Astrocyte (in vitro differentiated cells and primary cell): ENCODE results near the gene TAF1B. TPM values are rescaled to one million over a fixed set of nuclear protein-coding genes. Genes with fewer than 3 reads are reported as not detected.
A peak's percentile ranks its signal among the peaks of the same experiment; 100 is the strongest.

Experiments
- DNase-seq: peaks from one replicate; pipeline ENCODE4 v3.0.0-alpha.2; 2010; ENCODE audit warnings: low read depth
- FAIRE-seq: peaks from 2 replicates; lab custom pipeline; 2011; peaks lifted over from hg19 to GRCh38; lab: Jason Lieb, UNC
- H2AFZ ChIP-seq: 2 replicates; pipeline ENCODE4 v1.6.0; 2012; ENCODE audit warnings: low read depth, low read length, inconsistent platforms
- H3K27ac ChIP-seq: 2 replicates; pipeline ENCODE4 v1.5.1; 2011; ENCODE audit warnings: low read depth, low read length, inconsistent platforms
- H3K27me3 ChIP-seq: 2 replicates; pipeline ENCODE4 v1.6.0; 2011; ENCODE audit warnings: low read length, inconsistent platforms; ENCODE audit not compliant: insufficient read depth
- H3K36me3 ChIP-seq: 2 replicates; pipeline ENCODE4 v1.5.1; 2011; ENCODE audit warnings: low read length, inconsistent platforms; ENCODE audit not compliant: insufficient read depth
- H3K4me1 ChIP-seq: 2 replicates; pipeline ENCODE4 v1.5.1; 2011; ENCODE audit warnings: low read length, inconsistent platforms; ENCODE audit not compliant: insufficient read depth
- H3K4me2 ChIP-seq: 2 replicates; pipeline ENCODE4 v1.6.0; 2012; ENCODE audit warnings: low read length, inconsistent platforms
- H3K4me3 ChIP-seq: 2 replicates; pipeline ENCODE4 v1.5.1; 2011; ENCODE audit warnings: low read depth, mild to moderate bottlenecking, low read length, inconsistent platforms; ENCODE audit not compliant: insufficient read depth
- H3K79me2 ChIP-seq: 2 replicates; pipeline ENCODE4 v1.6.0; 2012; ENCODE audit warnings: mild to moderate bottlenecking, low read length, inconsistent platforms; ENCODE audit not compliant: insufficient read depth
- H3K9ac ChIP-seq: 2 replicates; pipeline ENCODE4 v1.6.0; 2012; ENCODE audit warnings: mild to moderate bottlenecking, low read length, inconsistent platforms
- H3K9me3 ChIP-seq: 2 replicates; pipeline ENCODE4 v1.5.1; 2012; ENCODE audit warnings: low read depth, mild to moderate bottlenecking, low read length, inconsistent platforms; ENCODE audit not compliant: insufficient read depth
- H4K20me1 ChIP-seq: 2 replicates; pipeline ENCODE4 v1.6.0; 2012; ENCODE audit warnings: low read length, inconsistent platforms; ENCODE audit not compliant: insufficient read depth
- H3K27ac Mint-ChIP-seq: one replicate; pipeline ENCODE4 v1.8.0; 2021; ENCODE audit warnings: mild to moderate bottlenecking, mixed read lengths; ENCODE audit not compliant: unreplicated experiment
- H3K27me3 Mint-ChIP-seq: one replicate; pipeline ENCODE4 v1.8.0; 2021; ENCODE audit warnings: low read depth, mixed read lengths; ENCODE audit not compliant: unreplicated experiment
- H3K36me3 Mint-ChIP-seq: one replicate; pipeline ENCODE4 v1.8.0; 2021; ENCODE audit warnings: low read depth, mixed read lengths; ENCODE audit not compliant: unreplicated experiment
- H3K4me1 Mint-ChIP-seq: one replicate; pipeline ENCODE4 v1.8.0; 2021; ENCODE audit warnings: low read depth, mixed read lengths; ENCODE audit not compliant: unreplicated experiment
- H3K4me3 Mint-ChIP-seq: one replicate; pipeline ENCODE4 v1.8.0; 2021; ENCODE audit warnings: mild to moderate bottlenecking, moderate library complexity, mixed read lengths; ENCODE audit not compliant: unreplicated experiment
- H3K9me3 Mint-ChIP-seq: one replicate; pipeline ENCODE4 v1.8.0; 2021; ENCODE audit warnings: mild to moderate bottlenecking, mixed read lengths; ENCODE audit not compliant: unreplicated experiment
- CTCF ChIP-seq: IDR thresholded peaks from 2 replicates; pipeline ENCODE4 v1.5.1; 2011; ENCODE audit warnings: low read depth, mild to moderate bottlenecking, inconsistent platforms, low read length, moderate library complexity; ENCODE audit not compliant: insufficient read depth
- EZH2 ChIP-seq: IDR thresholded peaks from 2 replicates; pipeline ENCODE4 v1.6.1; 2012; ENCODE audit warnings: mild to moderate bottlenecking, low read length, inconsistent platforms; ENCODE audit not compliant: insufficient read depth
- total RNA-seq: library from RNA; stranded (reverse); gene quantifications from 2 replicates; pipeline ENCODE4 v1.2.1, GENCODE V29; 2021

TAF1B gene
- total RNA-seq, 1 donor from 2014 or later, result 14.5 TPM

- Histone ChIP-seq H3K27ac (no peak overlapping the region), H3K4me1 (peaks cover 10% of the 10 kb centered on the region), H3K36me3 (no peaks in the 10 kb centered on the region), H4K20me1 (no peaks in the 10 kb centered on the region), H3K9me3 (no peaks in the 10 kb centered on the region), H3K9ac (no peak overlapping the region), H2AFZ (no peak overlapping the region), H3K4me2 (no peak overlapping the region), H3K4me3 (no peak overlapping the region), H3K27me3 (no peaks in the 10 kb centered on the region), H3K79me2 (no peaks in the 10 kb centered on the region)
- DNase-seq, result no peak
- peaks cover 11% of the 10 kb centered on the region for H3K27me3 Mint-ChIP-seq
- peaks cover 14% of the 10 kb centered on the region for H3K4me1 Mint-ChIP-seq
- H3K27ac Mint-ChIP-seq, result no peak overlapping the region
- FAIRE-seq, result no peak
- H3K9me3 Mint-ChIP-seq, result peaks cover 4% of the 10 kb centered on the region
- H3K4me3 Mint-ChIP-seq, result no peak overlapping the region
- no peak for TF ChIP-seq CTCF
- no peak for TF ChIP-seq EZH2
- no peaks in the 10 kb centered on the region for H3K36me3 Mint-ChIP-seq
Observed at GRCh38 chr2:9815076-9815475, 28.2 kb upstream of the TAF1B start.

- Mint-ChIP-seq H3K36me3 (no peaks in the 10 kb centered on the region), H3K27ac (peak overlapping the region; percentile 48), H3K4me3 (no peak overlapping the region), H3K9me3 (peaks cover 4% of the 10 kb centered on the region), H3K27me3 (peaks cover 8% of the 10 kb centered on the region), H3K4me1 (peaks cover 14% of the 10 kb centered on the region)
- no peak overlapping the region for H3K27ac ChIP-seq
- DNase-seq, result peak; percentile 58
- H3K4me3 ChIP-seq, result no peak overlapping the region
- H3K9me3 ChIP-seq, result no peaks in the 10 kb centered on the region
- no peak overlapping the region for H3K9ac ChIP-seq
- H3K4me2 ChIP-seq, result no peak overlapping the region
- no peaks in the 10 kb centered on the region for H3K27me3 ChIP-seq
- no peak for TF ChIP-seq CTCF
- no peak for TF ChIP-seq EZH2
- H3K79me2 ChIP-seq, result no peaks in the 10 kb centered on the region
- H3K36me3 ChIP-seq, result no peaks in the 10 kb centered on the region
- FAIRE-seq, result no peak
- no peaks in the 10 kb centered on the region for H4K20me1 ChIP-seq
- H2AFZ ChIP-seq, result no peak overlapping the region
- peaks cover 14% of the 10 kb centered on the region for H3K4me1 ChIP-seq
Observed at GRCh38 chr2:9815844-9816279, 27.4 kb upstream of the TAF1B start.

- Histone ChIP-seq H3K9ac (no peak overlapping the region), H3K9me3 (no peaks in the 10 kb centered on the region), H2AFZ (no peak overlapping the region), H3K4me3 (no peak overlapping the region), H3K36me3 (no peaks in the 10 kb centered on the region), H3K27me3 (no peaks in the 10 kb centered on the region), H3K4me1 (peaks cover 14% of the 10 kb centered on the region), H4K20me1 (no peaks in the 10 kb centered on the region), H3K27ac (no peak overlapping the region), H3K4me2 (no peak overlapping the region), H3K79me2 (no peaks in the 10 kb centered on the region)
- H3K27ac Mint-ChIP-seq, result no peak overlapping the region
- no peak for FAIRE-seq
- H3K4me3 Mint-ChIP-seq, result no peak overlapping the region
- peaks cover 2% of the 10 kb centered on the region for H3K9me3 Mint-ChIP-seq
- DNase-seq, result no peak
- no peaks in the 10 kb centered on the region for H3K27me3 Mint-ChIP-seq
- peaks cover 14% of the 10 kb centered on the region for H3K4me1 Mint-ChIP-seq
- TF ChIP-seq EZH2 (no peak), CTCF (no peak)
- H3K36me3 Mint-ChIP-seq, result no peaks in the 10 kb centered on the region
Observed at GRCh38 chr2:9818097-9818496, 25.2 kb upstream of the TAF1B start.
